Measurements from ENCODE around the gene SYNPO2. TPM values are rescaled to one million over a fixed set of nuclear protein-coding genes. Genes with fewer than 3 reads are reported as not detected.

Gene SYNPO2
- total RNA-seq, 1 experiment from 2014 or later = 0.46 TPM

Other genes with a start within 250 kb of the SYNPO2 start
- 8.3 and 14.6 TPM in 2 replicates for gene METTL14, start 203.5 kb upstream of the SYNPO2 start, total RNA-seq (2014; rRNA removed; shearing (Covaris generic); ENCODE audit: low replicate concordance)
- 19.2 and 26.6 TPM in 2 replicates for gene SEC24D, start 52.7 kb upstream of the SYNPO2 start, total RNA-seq (2014; rRNA removed; shearing (Covaris generic); ENCODE audit: low replicate concordance)
- not detected in 2 replicates for gene MYOZ2, start 247.0 kb downstream of the SYNPO2 start, total RNA-seq (2014; rRNA removed; shearing (Covaris generic); ENCODE audit: low replicate concordance)